ENCODE results near the gene TMX4.

Gene TMX4

DNA sequence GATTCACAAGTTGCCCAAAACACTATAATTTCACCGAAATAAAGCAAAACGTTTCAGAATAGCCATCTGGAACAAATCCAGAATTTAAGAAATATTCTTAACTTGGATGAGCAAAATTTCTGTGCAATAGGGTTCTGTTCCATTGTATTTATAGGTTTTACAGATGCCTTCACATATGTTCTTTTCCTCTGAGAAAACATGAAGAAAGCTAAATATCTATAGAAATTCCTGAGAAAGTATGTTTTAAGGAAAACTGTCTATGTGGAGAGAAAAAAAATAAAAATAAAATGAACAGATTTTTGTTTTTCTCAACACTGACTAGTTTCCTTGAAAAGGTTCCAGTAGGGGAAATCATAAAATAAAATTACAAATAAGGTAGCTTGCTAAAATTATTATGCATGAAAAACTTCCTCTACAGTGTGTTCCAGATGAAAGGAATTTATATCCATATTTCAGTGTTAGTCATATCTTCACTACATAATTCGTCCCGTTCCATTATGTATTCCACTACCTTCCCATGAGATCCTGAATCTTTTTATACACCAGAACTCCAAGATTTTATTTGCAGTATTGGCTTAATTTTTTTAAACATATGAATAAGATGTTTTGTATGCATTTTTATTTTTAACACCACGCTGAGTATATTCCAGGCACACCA, 42.4 kb upstream of the TMX4 start:
- Mint-ChIP-seq H3K36me3 (ENCODE audit: low read depth) (no peaks in the 10 kb centered on the region), H3K4me1 (no peaks in the 10 kb centered on the region), H3K27me3 (ENCODE audit: low read depth, poor library complexity) (peaks cover 2% of the 10 kb centered on the region), H3K9me3 (no peaks in the 10 kb centered on the region), H3K27ac (no peak overlapping the region), H3K4me3 (no peak overlapping the region)
- TF ChIP-seq, protein P1, sequence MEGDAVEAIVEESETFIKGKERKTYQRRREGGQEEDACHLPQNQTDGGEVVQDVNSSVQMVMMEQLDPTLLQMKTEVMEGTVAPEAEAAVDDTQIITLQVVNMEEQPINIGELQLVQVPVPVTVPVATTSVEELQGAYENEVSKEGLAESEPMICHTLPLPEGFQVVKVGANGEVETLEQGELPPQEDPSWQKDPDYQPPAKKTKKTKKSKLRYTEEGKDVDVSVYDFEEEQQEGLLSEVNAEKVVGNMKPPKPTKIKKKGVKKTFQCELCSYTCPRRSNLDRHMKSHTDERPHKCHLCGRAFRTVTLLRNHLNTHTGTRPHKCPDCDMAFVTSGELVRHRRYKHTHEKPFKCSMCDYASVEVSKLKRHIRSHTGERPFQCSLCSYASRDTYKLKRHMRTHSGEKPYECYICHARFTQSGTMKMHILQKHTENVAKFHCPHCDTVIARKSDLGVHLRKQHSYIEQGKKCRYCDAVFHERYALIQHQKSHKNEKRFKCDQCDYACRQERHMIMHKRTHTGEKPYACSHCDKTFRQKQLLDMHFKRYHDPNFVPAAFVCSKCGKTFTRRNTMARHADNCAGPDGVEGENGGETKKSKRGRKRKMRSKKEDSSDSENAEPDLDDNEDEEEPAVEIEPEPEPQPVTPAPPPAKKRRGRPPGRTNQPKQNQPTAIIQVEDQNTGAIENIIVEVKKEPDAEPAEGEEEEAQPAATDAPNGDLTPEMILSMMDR (IDR thresholded peaks at IDR 0.05) = no peak
- DNase-seq = no peak

- Mint-ChIP-seq H3K9me3 (no peaks in the 10 kb centered on the region), H3K4me1 (no peaks in the 10 kb centered on the region), H3K36me3 (ENCODE audit: low read depth) (no peaks in the 10 kb centered on the region), H3K27ac (no peak overlapping the region), H3K4me3 (no peak overlapping the region), H3K27me3 (ENCODE audit: low read depth, poor library complexity) (peaks cover 2% of the 10 kb centered on the region)
- TF ChIP-seq, protein P1 (IDR thresholded peaks at IDR 0.05) = no peak
- DNase-seq = no peak
These were observed 41.4 kb upstream of the TMX4 start for GRCh38 chr20:8060977-8061376.

DNA sequence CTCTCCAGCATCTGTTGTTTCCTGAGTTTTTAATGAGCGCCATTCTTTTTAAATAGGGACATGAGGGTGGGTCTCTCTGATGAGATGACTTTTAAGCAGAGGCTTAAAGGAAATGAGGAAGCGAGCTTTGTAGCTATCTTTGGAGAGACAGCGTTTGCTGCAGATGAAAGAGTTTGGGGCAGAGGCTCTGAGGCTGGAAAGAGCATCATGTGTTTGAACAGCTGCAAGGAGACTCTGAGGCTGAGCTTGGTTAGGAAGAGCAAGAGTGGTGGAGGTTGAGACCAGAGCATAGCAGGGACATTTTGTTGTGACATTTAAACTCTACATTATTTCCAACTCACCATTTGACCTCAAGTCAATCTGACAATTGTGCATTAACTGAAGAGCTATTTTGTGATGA, 38.3 kb upstream of the TMX4 start:
- DNase-seq = no peak
- no peak overlapping the region for H3K4me3 Mint-ChIP-seq

GRCh38 chr20:8055096-8055495, 35.5 kb upstream of the TMX4 start:
- no peak for DNase-seq

More for the DNA sequence above, 38.3 kb upstream of the TMX4 start:
- H3K9me3 Mint-ChIP-seq = no peaks in the 10 kb centered on the region
- H3K27me3 Mint-ChIP-seq (ENCODE audit: low read depth, poor library complexity) = no peaks in the 10 kb centered on the region
- H3K27ac Mint-ChIP-seq = no peak overlapping the region
- no peaks in the 10 kb centered on the region for H3K4me1 Mint-ChIP-seq
- TF ChIP-seq, protein P1 (IDR thresholded peaks at IDR 0.05) = no peak
- H3K36me3 Mint-ChIP-seq (ENCODE audit: low read depth) = no peaks in the 10 kb centered on the region

GRCh38 chr20:8050157-8050837, 30.7 kb upstream of the TMX4 start:
- no peak overlapping the region for H3K4me3 Mint-ChIP-seq
- no peak for DNase-seq
- peaks cover 4% of the 10 kb centered on the region for H3K27me3 Mint-ChIP-seq (ENCODE audit: low read depth, poor library complexity)
- H3K9me3 Mint-ChIP-seq = no peaks in the 10 kb centered on the region
- TF ChIP-seq, protein P1 (IDR thresholded peaks at IDR 0.05) = no peak
- H3K27ac Mint-ChIP-seq = no peak overlapping the region
- no peaks in the 10 kb centered on the region for H3K36me3 Mint-ChIP-seq (ENCODE audit: low read depth)
- peaks cover 15% of the 10 kb centered on the region for H3K4me1 Mint-ChIP-seq

More at GRCh38 chr20:8055096-8055495, 35.5 kb upstream of the TMX4 start:
- Mint-ChIP-seq H3K4me1 (peaks cover 4% of the 10 kb centered on the region), H3K27me3 (ENCODE audit: low read depth, poor library complexity) (peaks cover 2% of the 10 kb centered on the region), H3K27ac (no peak overlapping the region), H3K36me3 (ENCODE audit: low read depth) (no peaks in the 10 kb centered on the region), H3K9me3 (no peaks in the 10 kb centered on the region), H3K4me3 (no peak overlapping the region)
- TF ChIP-seq, protein P1 (IDR thresholded peaks at IDR 0.05) = no peak

DNA sequence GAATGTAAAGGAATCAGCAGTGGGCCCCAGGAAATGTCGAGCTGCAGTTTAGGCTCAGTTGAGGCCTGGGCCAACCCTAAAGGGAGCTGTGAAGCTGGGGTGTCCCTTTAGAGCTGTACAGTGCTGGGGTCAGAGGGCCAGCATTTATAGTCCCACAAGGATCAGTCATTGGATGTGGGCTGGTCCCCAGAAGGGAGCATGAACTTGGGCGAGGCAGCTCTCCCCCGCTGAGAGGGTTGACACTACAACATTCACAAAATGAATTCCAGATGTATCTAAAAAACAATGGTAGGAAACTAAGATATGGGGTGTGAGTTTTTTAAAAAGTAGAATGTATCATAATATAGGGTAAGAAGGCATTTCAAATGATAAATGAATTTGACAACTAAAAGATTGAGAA, 29.7 kb upstream of the TMX4 start:
- peaks cover 8% of the 10 kb centered on the region for H3K27me3 Mint-ChIP-seq (ENCODE audit: low read depth, poor library complexity)
- no peaks in the 10 kb centered on the region for H3K36me3 Mint-ChIP-seq (ENCODE audit: low read depth)
- no peak overlapping the region for H3K27ac Mint-ChIP-seq
- TF ChIP-seq, protein P1 (IDR thresholded peaks at IDR 0.05) = no peak
- no peak overlapping the region for H3K4me3 Mint-ChIP-seq
- DNase-seq = no peak
- peaks cover 18% of the 10 kb centered on the region for H3K4me1 Mint-ChIP-seq
- no peaks in the 10 kb centered on the region for H3K9me3 Mint-ChIP-seq
